Subcutaneous adipose tissue (tissue), 4 donors: ENCODE data around the gene ASPHD1. TPM values are rescaled to one million over a fixed set of nuclear protein-coding genes. Genes with fewer than 3 reads are reported as not detected.

Experiments used
- CTCF ChIP-seq: fragments of 450-650 bp; IDR thresholded peaks from one replicate; pipeline ENCODE4 v1.5.1; 2016; ENCODE audit warnings: low read depth, mild to moderate bottlenecking, control low read depth, antibody characterized with exemption, moderate library complexity
- total RNA-seq, 4 donors: library from RNA; depleted of rRNA; stranded (reverse); fragments of >200 nt; gene quantifications; one replicate each; pipeline ENCODE4 v1.1.0, GENCODE V29; 2016

Gene ASPHD1
- total RNA-seq, 4 donors from 2014 or later = 0.44 to 3.7 (median 0.57) TPM; not detected in 1

- TF ChIP-seq CTCF = no peak
Observed at GRCh38 chr16:29881050-29881449, 19.2 kb upstream of the ASPHD1 start.

- no peak for TF ChIP-seq CTCF
Observed at GRCh38 chr16:29883987-29884386, 16.3 kb upstream of the ASPHD1 start.

DNA sequence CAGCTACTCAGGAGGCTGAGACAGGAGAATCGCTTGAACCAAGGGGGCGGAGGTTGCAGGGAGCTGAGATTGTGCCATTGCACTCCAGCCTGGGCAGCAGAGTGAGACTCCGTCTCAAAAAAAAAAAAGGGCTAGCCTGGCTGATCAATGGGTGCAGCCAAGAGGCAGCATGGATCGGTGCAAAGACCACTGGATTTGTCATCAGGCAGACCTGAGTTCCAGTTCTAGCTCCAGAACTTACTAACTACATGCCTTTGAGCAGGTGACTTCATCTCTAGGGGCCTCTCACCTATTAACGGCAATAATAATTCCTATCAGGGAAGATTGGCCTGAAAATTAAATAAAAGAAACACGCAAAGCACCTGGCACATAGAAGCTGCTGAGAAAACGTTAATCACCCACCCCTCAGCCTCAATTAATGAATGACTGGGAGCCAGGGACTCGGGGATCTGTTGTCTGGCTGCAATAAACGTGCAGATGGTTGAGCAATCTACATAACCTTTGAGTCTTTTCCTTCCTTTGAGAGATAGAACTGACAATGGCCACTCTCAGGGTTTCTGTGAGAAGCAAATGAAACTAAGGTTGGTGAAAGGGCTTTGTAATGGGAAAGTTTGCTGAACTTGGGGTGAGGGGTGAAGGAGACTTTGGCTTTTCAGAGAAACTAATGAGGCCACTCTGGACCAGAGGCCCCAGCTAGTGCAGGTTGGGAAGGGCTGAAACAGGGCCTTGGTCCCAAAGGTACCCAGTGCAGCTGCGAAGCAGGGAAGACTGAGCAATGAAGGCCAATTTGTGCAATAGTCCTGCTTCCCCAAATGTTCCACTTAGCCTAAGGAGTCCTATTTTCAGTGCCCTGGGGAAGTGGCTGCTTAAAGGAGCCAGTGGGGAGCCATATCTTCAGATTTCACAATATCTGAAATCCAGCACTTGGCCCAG lies 8.5 kb upstream of the ASPHD1 start:
- TF ChIP-seq CTCF = no peak

DNA sequence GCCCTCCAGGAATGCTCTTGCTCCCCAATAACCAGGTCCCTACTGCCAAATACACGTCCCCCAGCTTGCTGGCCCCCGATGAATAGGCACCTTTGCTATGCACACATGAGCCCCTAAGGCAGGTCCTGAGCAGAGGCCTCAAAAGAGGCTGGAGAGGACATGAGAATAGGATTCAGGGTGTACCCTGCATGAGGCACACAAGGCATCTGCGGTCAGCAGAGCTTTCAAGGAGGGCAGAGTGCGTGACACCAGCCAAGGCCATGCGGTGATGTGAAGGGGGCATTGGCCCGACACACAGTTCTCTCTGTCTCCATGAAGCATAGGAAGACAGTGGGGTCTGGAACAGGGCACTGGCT lies 7.9 kb upstream of the ASPHD1 start:
- no peak for TF ChIP-seq CTCF

GRCh38 chr16:29893553-29893952 lies 6.7 kb upstream of the ASPHD1 start:
- no peak for TF ChIP-seq CTCF

GRCh38 chr16:29894352-29894751 lies 5.9 kb upstream of the ASPHD1 start:
- no peak for TF ChIP-seq CTCF

GRCh38 chr16:29896841-29897240 lies 3.4 kb upstream of the ASPHD1 start:
- TF ChIP-seq CTCF = no peak
